Spleen (tissue), 11 donors: Measurements from ENCODE around the gene DNAH10. TPM values are rescaled to one million over a fixed set of nuclear protein-coding genes. Genes with fewer than 3 reads are reported as not detected.

Source experiments
- DNase-seq: peaks from one replicate; pipeline ENCODE4 v3.0.0-alpha.2; 2020
- H3K27ac ChIP-seq, 8 donors: fragments of 200-600 bp; sonication (generic) in 7 of 8; 1 replicate in 4 of 8; 2 replicates in 4 of 8; pipeline versions ENCODE4 v1.5.0 to v1.8.0; 2016 to 2021; ENCODE audit warnings: inconsistent platforms in 4 of 8, mild to moderate bottlenecking in 4 of 8, moderate library complexity in 1 of 8
- H3K27me3 ChIP-seq, 7 donors: fragments of 200-600 bp; sonication (generic) in 6 of 7; replicated peaks in 1 of 7; 1 replicate in 4 of 7; 2 replicates in 3 of 7; pipeline versions ENCODE4 v1.5.0 to v1.8.0; 2016 to 2021; ENCODE audit warnings: inconsistent platforms in 3 of 7, mild to moderate bottlenecking in 1 of 7
- H3K36me3 ChIP-seq, 6 donors: fragments of 200-600 bp; sonication (generic) in 5 of 6; 1 replicate in 4 of 6; 2 replicates in 2 of 6; pipeline versions ENCODE4 v1.5.0 to v1.8.0; 2016 to 2021; ENCODE audit warnings: inconsistent platforms in 2 of 6
- H3K4me1 ChIP-seq, 6 donors: fragments of 200-600 bp; sonication (generic) in 5 of 6; 1 replicate in 3 of 6; 2 replicates in 3 of 6; pipeline versions ENCODE4 v1.5.0 to v1.8.0; 2016 to 2021; ENCODE audit warnings: inconsistent platforms in 3 of 6
- H3K4me3 ChIP-seq, 8 donors: fragments of 200-600 bp; sonication (generic) in 7 of 8; 1 replicate in 4 of 8; 2 replicates in 4 of 8; pipeline versions ENCODE4 v1.5.0 to v1.8.0; 2016 to 2021; ENCODE audit warnings: inconsistent platforms in 4 of 8, mild to moderate bottlenecking in 4 of 8, moderate library complexity in 2 of 8
- H3K9me3 ChIP-seq, 8 donors: fragments of 200-600 bp; sonication (generic) in 7 of 8; 1 replicate in 4 of 8; 2 replicates in 4 of 8; pipeline versions ENCODE4 v1.5.0 to v1.8.0; 2016 to 2021; ENCODE audit warnings: inconsistent platforms in 4 of 8
- POLR2A ChIP-seq, 3 donors: fragments of 450-650 bp; IDR thresholded peaks; one replicate each; pipeline ENCODE4 v1.5.1; 2017; ENCODE audit warnings: antibody characterized with exemption in 3 of 3, mild to moderate bottlenecking in 1 of 3
- POLR2AphosphoS5 ChIP-seq, 3 donors: sonication (generic); formaldehyde crosslinking; IDR thresholded peaks; one replicate each; pipeline ENCODE4 v1.5.1; 2017; ENCODE audit warnings: antibody characterized with exemption in 3 of 3
- WGBS, 5 donors: extraction: QIAGEN DNeasy Blood & Tissue Kit in 3 of 5; methylation state at CpG; one replicate each; pipeline versions ENCODE4 v1.1.5 to v1.1.7; 2013 to 2018; 5-methylcytosine and 5-hydroxymethylcytosine counted together
- intact Hi-C: fragments of 100-400 bp; cut with DNase I; formaldehyde crosslinking; loops from one replicate; pipeline ENCODE4 v1.15.0; 2023; ENCODE audit warnings: low total_unique reads
- polyA plus RNA-seq, 3 donors: library from polyadenylated mRNA; stranded (reverse); fragments of 200-250 nt; gene quantifications; one replicate each; pipeline ENCODE4 v1.2.1, GENCODE V29; 2013
- total RNA-seq, 7 donors: library from RNA; depleted of rRNA in 3 of 7; stranded (reverse); fragments of >200 nt in 3 of 7; fragmentation: NEBNext Ultra II Directional in 4 of 7; extraction: Animal tissue kit (Norgen Biotek cat#: 25700) in 4 of 7; gene quantifications; one replicate each; pipeline versions ENCODE4 v1.1.0 to v1.2.1, GENCODE V29; 2016 to 2021
- TF ChIP-seq, protein P1 (sequence below), 11 experiments: fragments of 200-600 bp in 7 of 11; fragments of 450-650 bp in 4 of 11; sonication (generic) in 4 of 11; IDR thresholded peaks in 8 of 11; conservative IDR thresholded peaks in 3 of 11; 1 replicate in 7 of 11; 2 replicates in 4 of 11; pipeline versions ENCODE4 v1.4.0 to v1.8.0; 2016 to 2021; ENCODE audit warnings: antibody characterized with exemption in 11 of 11, inconsistent platforms in 4 of 11, mild to moderate bottlenecking in 1 of 11
- donor health status: healthy with polysubstance abuse.
- donor health status: DM: no; HTN: no; CAD: no; lungs with moderate emphysema.
- donor health status: DM: no; HTN: no; CAD: no.
- donor health status: Bipolar disorder and iron deficiency.
- donor health status: healthy.
- donor health status: DM: no; HTN: no; CAD: no.
- donor health status: DM: yes; HTN: yes; CAD: no.

Gene DNAH10
- total and polyA plus RNA-seq, 10 donors: 0.23 to 2.2 (median 0.43) TPM; not detected in 1

DNA sequence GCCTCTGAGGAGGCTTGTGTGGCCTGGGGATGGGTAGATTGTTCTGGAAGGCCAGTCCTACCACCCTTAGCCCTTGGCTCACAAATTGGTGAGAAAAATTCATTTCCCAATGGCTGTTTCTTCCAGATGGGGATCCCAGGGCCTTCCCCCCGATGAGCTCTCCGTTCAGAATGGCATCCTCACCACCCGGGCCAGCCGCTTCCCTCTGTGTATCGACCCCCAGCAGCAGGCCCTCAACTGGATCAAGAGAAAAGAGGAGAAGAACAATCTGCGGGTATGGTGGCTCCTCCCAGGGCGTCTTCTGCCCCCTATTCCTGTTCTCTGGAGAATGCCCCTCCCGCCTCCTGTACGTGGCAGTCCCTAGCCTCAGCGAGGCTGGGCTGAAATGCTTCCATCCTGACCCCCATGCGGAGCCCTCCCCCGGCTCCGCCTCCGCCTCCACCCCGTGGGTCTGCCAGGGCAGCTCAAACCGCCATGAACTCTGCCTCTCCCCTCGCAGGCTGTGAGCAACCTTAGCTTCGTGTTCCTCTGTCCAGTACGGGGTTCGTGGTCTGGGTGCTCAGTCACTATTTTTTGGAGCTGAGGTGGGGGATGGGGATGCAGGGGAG, 152.7 kb downstream of the DNAH10 start:
- H3K4me1 ChIP-seq: no peaks in the 10 kb centered on the region
- TF ChIP-seq POLR2AphosphoS5 (IDR thresholded peaks at IDR 0.05): no peak
- TF ChIP-seq, protein P1, sequence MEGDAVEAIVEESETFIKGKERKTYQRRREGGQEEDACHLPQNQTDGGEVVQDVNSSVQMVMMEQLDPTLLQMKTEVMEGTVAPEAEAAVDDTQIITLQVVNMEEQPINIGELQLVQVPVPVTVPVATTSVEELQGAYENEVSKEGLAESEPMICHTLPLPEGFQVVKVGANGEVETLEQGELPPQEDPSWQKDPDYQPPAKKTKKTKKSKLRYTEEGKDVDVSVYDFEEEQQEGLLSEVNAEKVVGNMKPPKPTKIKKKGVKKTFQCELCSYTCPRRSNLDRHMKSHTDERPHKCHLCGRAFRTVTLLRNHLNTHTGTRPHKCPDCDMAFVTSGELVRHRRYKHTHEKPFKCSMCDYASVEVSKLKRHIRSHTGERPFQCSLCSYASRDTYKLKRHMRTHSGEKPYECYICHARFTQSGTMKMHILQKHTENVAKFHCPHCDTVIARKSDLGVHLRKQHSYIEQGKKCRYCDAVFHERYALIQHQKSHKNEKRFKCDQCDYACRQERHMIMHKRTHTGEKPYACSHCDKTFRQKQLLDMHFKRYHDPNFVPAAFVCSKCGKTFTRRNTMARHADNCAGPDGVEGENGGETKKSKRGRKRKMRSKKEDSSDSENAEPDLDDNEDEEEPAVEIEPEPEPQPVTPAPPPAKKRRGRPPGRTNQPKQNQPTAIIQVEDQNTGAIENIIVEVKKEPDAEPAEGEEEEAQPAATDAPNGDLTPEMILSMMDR (IDR thresholded peaks at IDR 0.05 in 8 of 11, conservative IDR thresholded peaks at IDR 0.05 in 3 of 11): no peak
- no peak for TF ChIP-seq POLR2A (IDR thresholded peaks at IDR 0.05)
- H3K4me3 ChIP-seq: no peak overlapping the region
- 65 to 76% (median 74%) methylated on average over 20 of the region's 20 CpGs for WGBS, 5 donors
- H3K27ac ChIP-seq: no peak overlapping the region
- peaks cover 0 to 5% (median 0%) of the 10 kb centered on the region in 6 donors for H3K36me3 ChIP-seq
- peaks cover 0 to 5% (median 0%) of the 10 kb centered on the region in 7 donors for H3K27me3 ChIP-seq
- intact Hi-C loops: no loop called here
- no peaks in the 10 kb centered on the region for H3K9me3 ChIP-seq
- peak; percentile 46 for DNase-seq

DNA sequence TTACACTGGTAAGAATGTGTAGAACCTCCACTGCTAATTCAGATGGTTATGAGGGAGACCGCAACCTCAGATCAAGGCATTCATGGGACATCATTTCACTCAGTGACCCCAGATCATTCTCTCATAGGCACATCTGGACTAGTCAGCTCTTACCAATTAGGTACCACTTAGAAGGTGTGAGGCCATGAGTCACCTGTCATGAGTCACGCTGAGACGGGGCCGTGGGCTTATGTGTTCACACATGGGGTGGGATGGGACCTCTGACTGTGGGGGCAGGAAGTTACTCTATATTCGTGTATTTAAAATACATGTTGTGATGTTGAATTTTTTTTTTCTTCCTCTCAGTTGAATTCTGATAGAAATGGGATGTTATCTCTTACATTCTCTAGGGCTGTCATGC, 154.6 kb downstream of the DNAH10 start:
- DNase-seq: peak; percentile 63
- Histone ChIP-seq H3K9me3 (no peaks in the 10 kb centered on the region), H3K4me3 (no peak overlapping the region), H3K4me1 (no peaks in the 10 kb centered on the region), H3K36me3 (peaks cover 0 to 5% (median 0%) of the 10 kb centered on the region in 6 donors), H3K27me3 (peaks cover 0 to 5% (median 0%) of the 10 kb centered on the region in 7 donors), H3K27ac (no peak overlapping the region)
- WGBS, 5 donors: 53 to 75% (median 71%) methylated on average over 5 of the region's 5 CpGs
- intact Hi-C loops: no loop called here
- TF ChIP-seq, protein P1 (IDR thresholded peaks at IDR 0.05 in 8 of 11, conservative IDR thresholded peaks at IDR 0.05 in 3 of 11): no peak
- TF ChIP-seq POLR2A (IDR thresholded peaks at IDR 0.05) (no peak), POLR2AphosphoS5 (IDR thresholded peaks at IDR 0.05) (no peak)

- TF ChIP-seq POLR2A (IDR thresholded peaks at IDR 0.05): no peak
- TF ChIP-seq POLR2AphosphoS5 (IDR thresholded peaks at IDR 0.05): no peak
- TF ChIP-seq, protein P1 (IDR thresholded peaks at IDR 0.05 in 8 of 11, conservative IDR thresholded peaks at IDR 0.05 in 3 of 11): no peak
- peaks cover 0 to 5% (median 0%) of the 10 kb centered on the region in 6 donors for H3K36me3 ChIP-seq
- 86 to 95% (median 91%) methylated on average over 15 to 19 of the region's 19 CpGs for WGBS, 5 donors
These were observed 155.3 kb downstream of the DNAH10 start for GRCh38 chr12:123917337-123917850.

DNA sequence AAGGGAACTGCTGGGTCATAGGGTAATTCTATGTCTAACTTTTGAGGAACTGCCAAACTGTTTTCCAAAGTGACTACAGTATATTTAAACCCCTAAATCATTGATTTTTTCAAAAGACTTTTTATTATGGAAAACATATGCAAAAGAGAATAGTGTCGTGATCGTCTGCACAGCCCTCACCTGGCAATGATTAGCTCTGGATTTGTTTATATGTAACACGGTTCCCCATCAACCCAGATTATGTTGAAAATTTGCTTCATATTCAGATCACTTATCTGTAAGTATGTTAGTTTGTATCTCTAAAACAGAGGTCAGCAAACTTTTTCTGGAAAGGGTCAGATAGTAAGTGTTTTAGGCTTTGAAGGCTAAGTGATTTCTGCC, 157.9 kb downstream of the DNAH10 start:
- no peak for DNase-seq
- TF ChIP-seq, protein P1 (IDR thresholded peaks at IDR 0.05 in 8 of 11, conservative IDR thresholded peaks at IDR 0.05 in 3 of 11): no peak
- TF ChIP-seq POLR2A (IDR thresholded peaks at IDR 0.05) (no peak), POLR2AphosphoS5 (IDR thresholded peaks at IDR 0.05) (no peak)
- Histone ChIP-seq H3K9me3 (no peaks in the 10 kb centered on the region), H3K4me3 (no peak overlapping the region), H3K36me3 (peaks cover 0 to 5% (median 0%) of the 10 kb centered on the region in 6 donors), H3K4me1 (no peaks in the 10 kb centered on the region), H3K27ac (no peak overlapping the region), H3K27me3 (peaks cover 0 to 3% (median 0%) of the 10 kb centered on the region in 7 donors)
- WGBS, 5 donors: 81 to 92% (median 86%) methylated on average over 3 of the region's 3 CpGs
- intact Hi-C loops: no loop called here

More at GRCh38 chr12:123917337-123917850, 155.3 kb downstream of the DNAH10 start:
- Histone ChIP-seq H3K27me3 (peaks cover 0 to 5% (median 0%) of the 10 kb centered on the region in 7 donors), H3K4me1 (no peaks in the 10 kb centered on the region), H3K4me3 (no peak overlapping the region), H3K27ac (no peak overlapping the region), H3K9me3 (no peaks in the 10 kb centered on the region)
- DNase-seq: peak; percentile 52
- intact Hi-C loops: no loop called here
